GM18873 (cell line): ENCODE measurements around the gene COL13A1.

Experiments used
- ATAC-seq: cut with Tn5 transposase; IDR thresholded peaks from one replicate; pipeline ENCODE4 v1.9.1; 2021; ENCODE audit warnings: mild to moderate bottlenecking, moderate library complexity, moderate number of reproducible peaks; ENCODE audit not compliant: unreplicated experiment, low FRiP score

Gene COL13A1

DNA sequence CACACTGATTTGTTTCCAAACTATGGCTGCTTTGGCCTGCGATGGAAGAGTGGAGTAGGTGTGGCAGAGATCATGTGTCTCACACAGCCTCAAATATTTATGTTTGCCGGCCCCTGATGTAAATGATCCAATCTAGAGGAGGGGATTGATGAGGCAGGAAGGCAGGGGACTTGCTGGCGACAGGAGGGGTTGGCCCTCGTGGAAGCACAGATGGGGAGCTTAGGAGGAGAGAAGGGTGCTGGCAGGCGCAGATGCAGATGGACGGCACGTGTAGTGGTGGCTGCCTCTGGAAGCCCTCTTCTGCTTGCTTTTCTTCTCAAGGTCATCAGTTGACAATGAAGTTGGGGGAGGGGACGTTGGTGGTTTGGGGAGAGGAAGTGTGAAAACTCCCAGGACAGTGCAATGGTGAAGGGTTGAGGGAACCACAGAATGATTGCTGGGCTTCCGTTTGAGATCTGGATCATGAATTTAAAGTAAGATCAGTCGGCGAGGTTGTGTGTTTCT, 15.4 kb downstream of the COL13A1 start:
- ATAC-seq, result no peak

- ATAC-seq, result no peak
These were observed 17.1 kb downstream of the COL13A1 start for GRCh38 chr10:69818676-69819239.

GRCh38 chr10:69819716-69820506, 18.2 kb downstream of the COL13A1 start:
- ATAC-seq, result no peak

DNA sequence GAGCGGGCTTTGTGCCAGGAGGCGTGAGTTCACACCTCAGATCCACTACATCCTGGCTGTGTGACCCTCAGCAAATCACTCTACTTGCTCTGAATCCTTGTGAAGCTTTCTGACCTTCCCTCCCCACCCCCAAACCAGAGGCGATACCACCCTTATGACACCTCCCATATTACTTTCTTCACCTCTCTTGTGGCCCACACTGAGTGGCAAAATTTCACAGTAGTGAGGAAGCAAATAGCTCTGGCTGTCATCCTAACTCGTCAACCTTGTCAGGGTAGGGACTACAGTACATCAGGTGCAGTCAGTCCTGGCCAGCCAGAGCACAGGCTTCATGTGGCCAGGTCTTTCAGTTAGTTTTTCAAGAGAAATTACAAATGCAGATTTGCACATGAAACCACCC, 19.1 kb downstream of the COL13A1 start:
- no peak for ATAC-seq

DNA sequence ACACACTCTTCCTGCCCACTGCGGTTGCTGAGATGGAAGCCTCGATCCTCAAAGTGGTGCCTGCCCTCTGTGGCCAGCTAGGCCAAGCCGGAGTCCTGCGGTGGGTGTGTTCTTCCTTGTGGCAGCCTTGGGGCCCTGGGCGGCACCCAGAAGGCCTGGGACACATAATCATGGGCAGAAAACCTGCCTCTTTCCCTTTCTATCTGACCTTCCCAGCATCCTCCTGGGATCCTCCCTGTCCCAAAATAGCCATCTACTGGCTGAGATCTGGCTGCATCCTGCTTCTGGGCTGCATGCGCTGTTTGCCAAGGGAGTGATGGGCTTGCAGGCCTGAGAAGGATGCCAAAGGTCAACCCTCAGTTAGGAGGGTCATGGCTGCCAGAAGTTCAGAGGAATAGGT, 23.9 kb downstream of the COL13A1 start:
- ATAC-seq, result no peak

- no peak for ATAC-seq
These were observed 24.4 kb downstream of the COL13A1 start for GRCh38 chr10:69826094-69826493.

DNA sequence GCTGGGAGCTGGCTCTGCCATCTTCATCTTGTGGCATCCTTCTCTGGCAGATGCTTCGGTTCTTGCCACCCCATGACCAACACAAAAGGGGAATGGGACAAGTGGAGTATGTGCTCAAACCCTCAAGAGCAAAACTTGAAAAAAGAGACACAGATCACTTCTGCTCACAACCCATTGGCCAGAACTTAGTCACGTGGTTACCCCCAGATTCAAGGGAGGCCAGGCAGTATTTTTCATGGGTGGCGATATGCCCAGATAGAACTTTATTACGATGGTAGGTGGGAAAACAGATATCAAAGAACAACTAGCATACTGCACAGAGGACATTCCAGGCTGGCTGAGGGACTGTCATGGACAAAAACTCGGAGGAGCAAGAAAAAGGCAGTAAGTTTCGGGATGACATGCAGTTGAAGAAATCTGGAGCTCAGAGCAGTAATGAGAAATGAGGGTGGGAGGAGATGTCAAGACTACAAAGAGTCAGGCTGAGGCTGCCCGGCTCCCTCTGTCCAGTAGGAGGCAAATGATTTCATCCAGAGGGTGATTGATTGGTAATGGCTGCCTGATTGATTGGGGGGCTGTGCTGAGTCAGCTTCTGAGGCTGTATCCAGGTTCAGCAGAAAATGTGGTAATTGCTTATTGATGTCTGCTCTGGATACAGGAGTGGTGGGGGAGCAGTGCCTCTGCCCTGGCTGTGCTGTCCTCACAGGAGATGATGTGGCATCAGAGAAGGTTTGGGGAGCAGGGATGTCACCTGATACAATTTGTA, 25.3 kb downstream of the COL13A1 start:
- no peak for ATAC-seq

DNA sequence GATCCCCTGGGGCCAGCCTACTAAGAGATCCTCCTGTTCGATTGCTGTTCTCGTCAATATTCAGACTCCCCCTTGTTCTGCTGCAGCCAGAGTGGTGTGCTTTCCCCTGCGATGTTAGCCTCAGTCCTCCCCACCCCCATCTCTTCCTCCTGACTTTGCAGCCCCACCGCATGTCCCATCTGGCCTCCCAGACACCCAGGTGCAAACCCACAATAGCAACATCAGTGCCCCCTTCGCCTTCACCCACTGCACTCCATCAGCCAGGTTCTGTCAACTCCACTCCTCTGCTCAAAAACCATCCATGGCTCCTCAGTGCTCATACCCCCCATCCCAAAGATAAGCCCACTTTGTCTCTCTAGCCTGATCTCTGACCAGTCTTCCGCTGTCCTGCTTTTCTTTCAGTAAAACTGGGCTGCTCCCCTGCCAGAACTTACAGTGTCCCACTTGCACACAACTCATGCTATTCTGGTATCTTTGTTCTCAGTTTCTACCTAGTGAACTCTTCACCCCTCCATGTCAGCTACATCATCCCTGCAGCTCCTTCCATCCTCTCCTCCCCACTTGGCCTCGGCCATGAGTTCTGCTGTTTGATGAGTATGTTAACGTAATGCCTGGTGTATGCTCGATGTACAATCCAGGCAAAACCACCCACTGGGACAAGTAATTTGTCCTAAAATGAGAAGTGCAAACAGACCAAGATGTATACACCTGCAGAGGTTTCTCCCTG, 26.6 kb downstream of the COL13A1 start:
- no peak for ATAC-seq

DNA sequence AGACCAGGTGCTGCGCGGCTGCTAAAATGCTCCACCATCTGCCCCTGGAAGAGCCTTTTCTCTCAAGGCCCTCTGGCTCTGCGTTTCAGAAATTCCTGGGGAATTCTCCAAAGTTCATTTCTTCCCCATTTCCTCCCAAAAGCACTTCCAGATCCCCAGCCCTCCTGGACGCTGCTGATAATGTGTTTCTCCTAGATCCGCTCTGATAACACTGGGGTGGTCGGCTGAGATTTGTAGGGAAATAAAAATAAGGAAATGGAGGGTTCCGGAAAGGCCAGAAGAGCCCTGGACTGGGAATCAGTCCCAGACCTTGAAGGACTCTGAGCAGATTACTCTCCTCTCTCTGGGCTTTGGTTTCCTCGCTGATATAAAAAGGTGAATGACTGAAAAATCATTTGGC, 28.1 kb downstream of the COL13A1 start:
- no peak for ATAC-seq

- no peak for ATAC-seq
These were observed 29.6 kb downstream of the COL13A1 start for GRCh38 chr10:69831231-69831855.

DNA sequence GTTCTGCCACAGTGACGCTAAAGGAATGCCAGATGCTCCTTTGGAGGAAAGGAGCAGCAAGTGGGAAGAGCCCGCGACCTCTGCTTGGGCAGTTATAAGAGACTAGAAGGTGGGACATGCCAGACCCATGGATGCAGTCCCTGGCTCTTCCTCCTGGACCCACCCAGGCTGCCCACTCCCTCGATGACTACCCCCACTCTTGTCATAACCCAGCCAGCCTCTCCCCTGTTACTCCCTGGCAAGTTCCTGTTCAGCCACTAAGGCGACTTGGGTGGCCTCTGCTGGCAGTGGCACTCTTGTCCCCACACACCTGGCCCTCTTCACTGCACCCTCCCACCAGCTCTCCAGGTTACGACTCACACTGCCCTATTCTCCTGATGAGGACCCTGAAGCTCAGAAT, 33.5 kb downstream of the COL13A1 start:
- no peak for ATAC-seq

DNA sequence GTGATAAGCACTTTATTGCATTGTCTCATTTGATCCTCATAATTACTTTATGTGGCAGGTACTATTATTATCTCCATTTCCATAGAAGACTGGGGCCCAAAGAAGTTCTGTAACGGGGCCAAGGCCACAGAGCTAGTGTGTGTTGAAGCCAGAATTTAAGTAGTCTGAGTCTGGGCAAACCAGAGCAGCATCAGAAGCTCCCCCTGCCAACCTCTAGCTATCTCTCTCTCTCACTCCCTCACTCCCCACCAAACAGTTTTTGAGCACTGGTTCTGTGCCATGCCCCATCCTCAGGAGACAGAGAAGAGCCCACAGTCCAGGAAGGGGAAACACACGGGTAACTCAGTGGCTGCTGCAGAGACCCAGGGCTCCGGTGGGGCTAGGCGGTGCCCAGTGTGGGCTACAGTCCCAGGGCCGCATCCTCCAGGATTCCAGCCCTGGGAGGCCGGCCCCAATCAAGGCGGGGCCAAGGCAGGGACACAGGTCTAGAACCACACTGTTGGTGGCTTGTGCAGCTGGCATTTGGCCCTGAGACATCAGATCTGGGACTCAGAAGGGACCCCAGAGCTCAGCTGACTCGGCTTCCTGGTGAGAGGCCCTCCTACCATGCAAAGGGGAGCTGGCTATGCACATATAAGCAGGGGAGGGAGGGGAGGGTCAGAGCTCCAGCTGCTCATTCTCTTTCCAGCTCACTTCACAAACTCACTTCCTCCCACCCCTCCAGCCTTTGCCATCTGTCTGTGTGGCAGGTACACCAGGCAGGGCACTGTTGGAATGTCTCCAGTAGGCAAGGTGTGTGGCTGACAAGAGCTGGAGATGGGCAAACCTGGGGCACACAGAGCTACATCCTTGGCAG, 34.4 kb downstream of the COL13A1 start:
- no peak for ATAC-seq

- no peak for ATAC-seq
These were observed 35.0 kb downstream of the COL13A1 start for GRCh38 chr10:69836731-69837030.

- ATAC-seq, result no peak
These were observed 35.6 kb downstream of the COL13A1 start for GRCh38 chr10:69837261-69837660.

DNA sequence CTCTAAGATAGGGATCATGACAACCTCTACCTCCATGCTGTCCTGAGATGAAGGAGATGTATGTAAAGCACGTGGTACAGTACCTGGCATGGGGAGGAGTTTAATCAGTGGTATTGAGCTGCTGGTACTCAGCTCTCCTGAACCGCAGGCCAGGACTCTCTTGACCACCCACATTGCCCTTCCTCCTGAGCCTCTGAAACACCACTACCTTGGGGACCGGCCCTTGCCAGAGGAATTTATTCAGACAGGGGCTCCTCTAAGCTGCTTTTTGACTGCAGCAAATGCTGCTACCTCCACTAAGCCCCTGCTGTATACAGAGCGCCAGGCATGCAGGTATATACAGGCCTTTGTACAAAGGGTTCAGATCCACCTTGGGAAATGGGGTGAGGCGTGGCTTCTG, 36.7 kb downstream of the COL13A1 start:
- no peak for ATAC-seq

- no peak for ATAC-seq
These were observed 37.1 kb downstream of the COL13A1 start for GRCh38 chr10:69838853-69839252.

GRCh38 chr10:69839696-69840345, 38.1 kb downstream of the COL13A1 start:
- no peak for ATAC-seq

- no peak for ATAC-seq
These were observed 39.1 kb downstream of the COL13A1 start for GRCh38 chr10:69840773-69841172.

DNA sequence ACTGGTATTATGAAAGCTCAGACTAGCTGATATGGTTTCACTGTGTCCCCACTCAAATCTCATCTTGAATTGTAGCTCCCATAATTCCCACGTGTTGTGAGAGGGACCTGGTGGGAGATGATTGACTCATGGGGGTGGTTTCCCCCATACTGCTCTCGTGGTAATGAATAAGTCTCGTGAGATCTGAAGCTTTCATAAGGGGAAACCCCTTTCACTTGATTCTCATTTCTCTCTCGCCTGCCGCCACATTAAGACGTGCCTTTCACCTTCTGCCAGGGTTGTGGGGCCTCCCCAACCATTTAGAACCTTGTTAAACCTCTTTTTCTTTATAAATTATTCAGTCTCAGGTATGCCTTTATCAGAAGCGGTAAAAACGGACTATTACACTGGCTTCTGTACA, 40.3 kb downstream of the COL13A1 start:
- ATAC-seq, result no peak
